Chondrocyte (in vitro differentiated cells): Measurements from ENCODE around the gene RIPOR2. TPM values are rescaled to one million over a fixed set of nuclear protein-coding genes. Genes with fewer than 3 reads are reported as not detected.

Source experiments
- DNase-seq: peaks from one replicate; pipeline ENCODE4 v3.0.0; 2021; ENCODE audit warnings: mixed read lengths, low spot score
- H3K27ac Mint-ChIP-seq: one replicate; pipeline ENCODE4 v1.8.0; 2021; ENCODE audit warnings: mild to moderate bottlenecking, moderate library complexity, mixed read lengths; ENCODE audit not compliant: unreplicated experiment
- H3K27me3 Mint-ChIP-seq: 2 replicates; pipeline ENCODE4 v1.8.0; 2021; ENCODE audit warnings: low read depth, mixed read lengths
- H3K36me3 Mint-ChIP-seq: 2 replicates; pipeline ENCODE4 v1.8.0; 2021; ENCODE audit warnings: low read depth, mixed read lengths
- H3K4me1 Mint-ChIP-seq: 2 replicates; pipeline ENCODE4 v1.8.0; 2021; ENCODE audit warnings: low read depth, mild to moderate bottlenecking, mixed read lengths
- H3K4me3 Mint-ChIP-seq: one replicate; pipeline ENCODE4 v1.8.0; 2021; ENCODE audit warnings: mild to moderate bottlenecking, moderate library complexity, mixed read lengths; ENCODE audit not compliant: unreplicated experiment
- H3K9me3 Mint-ChIP-seq: 2 replicates; pipeline ENCODE4 v1.8.0; 2021; ENCODE audit warnings: low read depth, mixed read lengths
- CTCF ChIP-seq: fragments of 200-600 bp; sonication (generic); IDR thresholded peaks from 2 replicates; pipeline ENCODE4 v1.5.0; 2021; ENCODE audit warnings: antibody characterized with exemption, mild to moderate bottlenecking, moderate library complexity
- long read RNA-seq: library from polyadenylated mRNA; stranded (forward); transcript quantifications from one replicate; pipeline ENCODE4 v2.0.0, GENCODE V29; 2021
- total RNA-seq: library from RNA; stranded (reverse); gene quantifications from 3 replicates; pipeline ENCODE4 v1.2.1, GENCODE V29; 2021

RIPOR2 gene
- 0.62 to 1.9 TPM (median 0.92 TPM) in 3 replicates for total RNA-seq
- long read RNA-seq, partial matches to known transcripts, result 0 of 2 reads
- long read RNA-seq, other reads (novel, unspliced or antisense), result 2 of 2 reads

DNA sequence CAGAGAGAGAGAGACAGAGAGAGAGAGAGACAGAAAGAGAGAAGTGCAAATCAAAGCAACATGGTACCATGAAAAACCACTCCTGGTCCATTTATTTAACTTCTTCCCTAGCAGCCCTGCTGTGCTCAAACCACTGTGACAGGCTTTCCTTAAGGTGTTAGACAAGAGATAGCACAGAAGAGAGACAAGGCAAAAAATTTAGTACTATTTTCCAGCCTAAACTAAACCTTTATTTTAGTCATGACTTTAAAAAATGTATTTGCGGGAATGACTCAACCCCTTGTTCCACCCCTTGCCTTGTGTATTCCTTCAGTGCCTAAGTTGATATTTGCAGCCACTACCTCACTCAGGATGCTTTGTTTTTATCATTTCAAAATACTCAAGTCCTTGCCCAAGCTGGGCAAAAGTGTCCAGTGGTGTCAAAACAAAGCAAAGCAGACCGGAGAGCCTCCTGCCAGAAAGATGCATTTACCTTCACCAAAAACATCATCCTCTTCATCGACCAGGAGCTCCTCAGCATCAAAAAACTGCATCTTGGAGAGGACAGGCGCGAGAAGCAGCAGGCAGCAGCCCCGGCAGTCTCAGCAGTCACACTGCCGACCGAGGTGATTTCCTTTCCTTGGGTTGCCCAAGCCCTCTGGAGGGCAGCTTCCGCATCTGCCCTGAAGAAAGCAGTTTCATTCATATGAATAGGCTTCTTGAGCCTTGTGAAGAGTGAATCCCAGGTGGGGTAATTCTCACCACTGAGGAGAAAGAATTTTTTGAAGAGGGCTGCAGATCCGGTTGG, at the start of gene RIPOR2:
RIPOR2 (minus strand) TSS at position 595 of the 787 bp plus-strand sequence; CDS start at position 533, 62 bp downstream.
- Mint-ChIP-seq H3K4me1 (peaks cover 30% of the 10 kb centered on the region), H3K9me3 (no peaks in the 10 kb centered on the region), H3K4me3 (no peak within 1 kb of the TSS), H3K27ac (no peak within 1 kb of the TSS), H3K27me3 (no peaks in the 10 kb centered on the region), H3K36me3 (no peaks in the 10 kb centered on the region)
- DNase-seq, result no peak
- TF ChIP-seq CTCF, result peak; percentile 33

DNA sequence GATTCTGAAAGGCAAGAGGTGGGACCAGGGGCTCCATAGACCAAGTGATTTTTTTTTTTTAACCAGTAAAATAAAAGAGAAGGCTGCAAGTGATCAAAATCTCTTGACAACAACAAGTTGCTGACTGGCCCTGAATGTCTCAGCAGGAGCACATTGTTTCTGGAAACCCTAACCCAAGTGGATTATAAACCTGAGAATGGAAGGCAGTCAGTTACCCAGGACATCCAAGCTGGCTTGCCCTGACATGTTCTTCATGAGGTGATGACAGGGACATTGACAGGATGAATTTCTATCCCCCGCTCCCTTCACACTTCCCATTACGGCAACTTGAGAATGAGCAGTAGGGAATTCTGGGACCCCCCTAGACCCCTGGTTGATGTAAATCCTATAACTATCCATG, 49.6 kb upstream of the RIPOR2 start:
- DNase-seq, result no peak
- no peak for TF ChIP-seq CTCF
- H3K4me3 Mint-ChIP-seq, result no peak overlapping the region
- H3K4me1 Mint-ChIP-seq, result peaks cover 32% of the 10 kb centered on the region
- H3K9me3 Mint-ChIP-seq, result peaks cover 10% of the 10 kb centered on the region
- no peak overlapping the region for H3K27ac Mint-ChIP-seq
- peaks cover 4% of the 10 kb centered on the region for H3K36me3 Mint-ChIP-seq
- no peaks in the 10 kb centered on the region for H3K27me3 Mint-ChIP-seq

GRCh38 chr6:24982231-24982630, 46.5 kb upstream of the RIPOR2 start:
- H3K27me3 Mint-ChIP-seq, result no peaks in the 10 kb centered on the region
- TF ChIP-seq CTCF, result no peak
- peaks cover 3% of the 10 kb centered on the region for H3K9me3 Mint-ChIP-seq
- no peak for DNase-seq
- H3K27ac Mint-ChIP-seq, result no peak overlapping the region
- peaks cover 2% of the 10 kb centered on the region for H3K36me3 Mint-ChIP-seq
- H3K4me1 Mint-ChIP-seq, result peaks cover 48% of the 10 kb centered on the region
- H3K4me3 Mint-ChIP-seq, result no peak overlapping the region

DNA sequence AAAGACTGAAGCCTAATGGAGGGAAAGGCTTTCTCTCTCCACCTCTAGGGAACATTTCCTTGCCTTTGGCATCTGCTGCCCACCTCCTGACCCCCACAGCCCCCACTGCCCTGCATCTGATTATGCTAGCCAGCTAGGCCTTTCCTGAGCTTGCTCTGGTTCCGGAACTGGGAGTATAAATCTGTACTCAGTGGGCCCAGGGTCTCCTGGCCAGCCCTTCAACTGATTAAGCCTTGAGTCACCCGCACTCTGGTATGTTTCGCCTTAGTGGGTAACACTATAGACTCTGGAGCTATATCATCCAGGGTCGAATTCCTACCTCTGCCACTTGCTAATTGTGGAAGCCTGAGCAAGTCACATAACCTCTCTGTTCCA, 45.6 kb upstream of the RIPOR2 start:
- H3K4me3 Mint-ChIP-seq, result no peak overlapping the region
- H3K9me3 Mint-ChIP-seq, result no peaks in the 10 kb centered on the region
- H3K27ac Mint-ChIP-seq, result peak overlapping the region; percentile 85
- no peaks in the 10 kb centered on the region for H3K27me3 Mint-ChIP-seq
- no peak for TF ChIP-seq CTCF
- peaks cover 48% of the 10 kb centered on the region for H3K4me1 Mint-ChIP-seq
- no peaks in the 10 kb centered on the region for H3K36me3 Mint-ChIP-seq
- DNase-seq, result no peak

DNA sequence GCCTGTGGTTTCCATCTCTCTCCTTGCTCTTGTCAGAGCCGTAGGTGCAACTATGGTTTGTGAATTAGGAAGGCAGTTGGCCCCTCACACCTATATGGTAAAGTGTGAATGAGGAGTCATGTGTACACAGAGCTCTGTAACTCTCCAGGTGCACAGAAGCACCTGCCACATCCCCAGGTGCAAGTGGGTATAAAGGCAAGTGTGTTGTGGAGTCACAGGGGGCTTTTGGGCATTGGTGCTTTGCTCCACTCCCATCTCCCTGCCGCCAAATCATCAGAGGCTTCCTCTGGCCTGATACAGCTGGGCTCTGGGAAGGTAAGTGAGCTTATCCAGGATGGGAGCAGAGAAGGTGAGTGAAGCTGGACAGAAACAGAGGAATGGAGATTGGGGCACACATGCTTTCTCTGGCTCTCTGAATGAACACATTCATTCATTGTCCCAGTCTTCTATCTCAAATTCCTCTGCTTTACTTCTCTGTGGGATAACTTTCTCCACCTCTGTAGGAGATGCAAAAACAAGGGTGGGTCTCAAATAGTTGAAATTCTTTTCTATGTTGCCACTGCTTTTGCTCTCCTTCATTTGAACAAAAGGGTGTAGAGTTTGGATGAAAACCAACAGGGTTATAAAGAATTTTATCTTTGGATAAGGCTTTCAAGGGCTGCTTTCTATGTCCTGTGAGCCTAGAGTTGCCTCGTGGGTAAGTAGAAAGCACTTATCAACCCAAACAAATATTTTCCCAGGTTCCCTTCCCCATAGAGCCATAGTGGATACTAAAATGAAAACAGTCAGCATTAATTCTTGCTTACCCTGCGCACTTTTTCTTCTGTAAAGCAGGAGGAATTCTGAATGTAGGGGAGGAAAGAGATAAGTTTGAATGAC, 45.0 kb upstream of the RIPOR2 start:
- Mint-ChIP-seq H3K4me1 (peaks cover 48% of the 10 kb centered on the region), H3K4me3 (no peak overlapping the region), H3K27ac (peak overlapping the region; percentile 85), H3K9me3 (no peaks in the 10 kb centered on the region), H3K27me3 (no peaks in the 10 kb centered on the region), H3K36me3 (no peaks in the 10 kb centered on the region)
- TF ChIP-seq CTCF, result no peak
- DNase-seq, result no peak
